ENCODE measurements around the gene PATE2. TPM values are rescaled to one million over a fixed set of nuclear protein-coding genes. Genes with fewer than 3 reads are reported as not detected.

Gene PATE2
- total RNA-seq, 1 experiment from 2014 or later = not detected

DNA sequence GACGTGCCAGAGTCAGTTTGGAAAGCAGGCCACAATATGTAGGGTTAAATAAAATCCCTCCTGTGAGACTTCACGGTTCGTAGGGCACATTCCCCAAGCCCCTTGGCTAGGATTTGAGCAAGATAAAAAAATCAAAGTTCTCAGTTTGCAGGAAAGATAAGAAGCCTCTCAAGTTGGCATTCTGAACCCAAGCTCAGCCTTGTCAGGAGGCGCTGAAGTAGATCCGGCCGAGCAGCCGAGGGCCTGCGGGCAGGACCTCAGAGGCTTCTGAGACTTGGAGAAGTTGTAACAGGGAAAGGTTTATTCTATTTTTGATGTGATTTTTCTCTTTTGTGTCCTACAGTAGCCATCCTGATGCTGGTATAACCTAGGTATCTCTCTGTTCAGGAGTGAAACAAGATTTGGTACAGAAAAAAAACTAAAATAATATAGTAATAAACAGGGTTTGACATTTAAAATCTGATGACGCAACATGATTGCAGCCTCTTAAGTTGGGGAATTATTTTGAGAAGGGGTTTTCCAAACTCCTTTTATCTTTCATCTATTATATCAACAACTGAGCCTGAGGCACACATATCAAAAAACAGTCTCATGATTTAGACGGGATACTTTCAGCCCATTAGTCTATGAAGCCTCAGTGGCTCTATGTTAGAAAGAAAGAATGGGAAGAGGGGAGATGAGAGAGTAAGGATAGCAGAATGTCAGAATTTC lies 10.1 kb downstream of the PATE2 start:
- Histone ChIP-seq H4K20me1 (ENCODE audit: low read length) (no peaks in the 10 kb centered on the region), H3K4me2 (ENCODE audit: low read length) (no peak overlapping the region), H3K9me2 (replicated peaks; ENCODE audit: low read length) (no peaks in the 10 kb centered on the region), H3K27ac (ENCODE audit: low read length) (no peak overlapping the region), H3K9me3 (ENCODE audit: low read length) (no peaks in the 10 kb centered on the region), H3K4me3 (ENCODE audit: low read length) (no peak overlapping the region), H3K9ac (ENCODE audit: low read length) (no peak overlapping the region), H2AFZ (ENCODE audit: low read length) (no peak overlapping the region), H3K36me3 (ENCODE audit: low read depth, low read length) (no peaks in the 10 kb centered on the region), H3F3A (ENCODE audit: low read length, unreplicated experiment) (no peaks in the 10 kb centered on the region), H3K79me2 (ENCODE audit: low read length) (no peaks in the 10 kb centered on the region), H3K27me3 (ENCODE audit: low read length) (peaks cover 72% of the 10 kb centered on the region), H3K4me1 (ENCODE audit: insufficient read depth, low read length) (no peaks in the 10 kb centered on the region)
- ATAC-seq = no peak
- ChIA-PET POLR2A (ENCODE audit: unreplicated experiment) (no interaction called here), CTCF (no interaction called here)
- TF ChIP-seq CTCF (conservative IDR thresholded peaks at IDR 0.05; ENCODE audit: low read depth, low read length) = no peak
- no peak for DNase-seq
- intact Hi-C loops (cut with micrococcal nuclease) = no loop called here
- BruUV-seq (replicated peaks) = no TSS peak

- H3K27ac ChIP-seq (ENCODE audit: low read length) = no peak overlapping the region
- no peak overlapping the region for H3K4me3 ChIP-seq (ENCODE audit: low read length)
- DNase-seq = no peak
- no peak for ATAC-seq
- no peaks in the 10 kb centered on the region for H3F3A ChIP-seq (ENCODE audit: low read length, unreplicated experiment)
- H3K4me2 ChIP-seq (ENCODE audit: low read length) = no peak overlapping the region
- no TSS peak for BruUV-seq (replicated peaks)
- H3K9me3 ChIP-seq (ENCODE audit: low read length) = no peaks in the 10 kb centered on the region
- intact Hi-C loops (cut with micrococcal nuclease) = no loop called here
- H3K27me3 ChIP-seq (ENCODE audit: low read length) = peaks cover 64% of the 10 kb centered on the region
- no peak overlapping the region for H2AFZ ChIP-seq (ENCODE audit: low read length)
- no peak overlapping the region for H3K9ac ChIP-seq (ENCODE audit: low read length)
- no peaks in the 10 kb centered on the region for H3K79me2 ChIP-seq (ENCODE audit: low read length)
- TF ChIP-seq EZH2phosphoT487 (IDR thresholded peaks at IDR 0.05; ENCODE audit: borderline replicate concordance, low read length) (no peak), EZH2 (IDR thresholded peaks at IDR 0.05; ENCODE audit: low read length, unreplicated experiment) (no peak), CTCF (conservative IDR thresholded peaks at IDR 0.05; ENCODE audit: low read depth, low read length) (no peak)
- CTCF ChIA-PET = no interaction called here
- POLR2A ChIA-PET (ENCODE audit: unreplicated experiment) = no interaction called here
- H3K4me1 ChIP-seq (ENCODE audit: insufficient read depth, low read length) = no peaks in the 10 kb centered on the region
- H3K9me2 ChIP-seq (replicated peaks; ENCODE audit: low read length) = no peaks in the 10 kb centered on the region
- H4K20me1 ChIP-seq (ENCODE audit: low read length) = no peaks in the 10 kb centered on the region
- H3K36me3 ChIP-seq (ENCODE audit: low read depth, low read length) = no peaks in the 10 kb centered on the region
Measured at GRCh38 chr11:125766251-125766650, 12.4 kb downstream of the PATE2 start.

- Histone ChIP-seq H3K79me2 (ENCODE audit: low read length) (no peaks in the 10 kb centered on the region), H3F3A (ENCODE audit: low read length, unreplicated experiment) (no peaks in the 10 kb centered on the region), H3K9me2 (replicated peaks; ENCODE audit: low read length) (no peaks in the 10 kb centered on the region), H3K4me2 (ENCODE audit: low read length) (no peak overlapping the region), H3K4me3 (ENCODE audit: low read length) (no peak overlapping the region), H3K27me3 (ENCODE audit: low read length) (peaks cover 41% of the 10 kb centered on the region), H3K27ac (ENCODE audit: low read length) (no peak overlapping the region), H2AFZ (ENCODE audit: low read length) (no peak overlapping the region), H3K36me3 (ENCODE audit: low read depth, low read length) (no peaks in the 10 kb centered on the region), H3K4me1 (ENCODE audit: insufficient read depth, low read length) (no peaks in the 10 kb centered on the region), H4K20me1 (ENCODE audit: low read length) (no peaks in the 10 kb centered on the region), H3K9ac (ENCODE audit: low read length) (no peak overlapping the region), H3K9me3 (ENCODE audit: low read length) (no peaks in the 10 kb centered on the region)
- BruUV-seq (replicated peaks) = no TSS peak
- ChIA-PET CTCF (no interaction called here), POLR2A (ENCODE audit: unreplicated experiment) (no interaction called here)
- no peak for TF ChIP-seq EZH2 (IDR thresholded peaks at IDR 0.05; ENCODE audit: low read length, unreplicated experiment)
- no peak for TF ChIP-seq CTCF (conservative IDR thresholded peaks at IDR 0.05; ENCODE audit: low read depth, low read length)
- no peak for TF ChIP-seq EZH2phosphoT487 (IDR thresholded peaks at IDR 0.05; ENCODE audit: borderline replicate concordance, low read length)
- ATAC-seq (no peak), DNase-seq (no peak)
- intact Hi-C loops (cut with micrococcal nuclease) = no loop called here
Measured at GRCh38 chr11:125763483-125763882, 15.1 kb downstream of the PATE2 start.

Measured in PC-3 (cell line).